ENCODE measurements around the gene LCN9.
"Not testable (repeated sequence)": the region's sequence is repeated elsewhere in the genome, so short reads cannot be mapped to it uniquely, and the experiment has no call there.

LCN9 gene

DNA sequence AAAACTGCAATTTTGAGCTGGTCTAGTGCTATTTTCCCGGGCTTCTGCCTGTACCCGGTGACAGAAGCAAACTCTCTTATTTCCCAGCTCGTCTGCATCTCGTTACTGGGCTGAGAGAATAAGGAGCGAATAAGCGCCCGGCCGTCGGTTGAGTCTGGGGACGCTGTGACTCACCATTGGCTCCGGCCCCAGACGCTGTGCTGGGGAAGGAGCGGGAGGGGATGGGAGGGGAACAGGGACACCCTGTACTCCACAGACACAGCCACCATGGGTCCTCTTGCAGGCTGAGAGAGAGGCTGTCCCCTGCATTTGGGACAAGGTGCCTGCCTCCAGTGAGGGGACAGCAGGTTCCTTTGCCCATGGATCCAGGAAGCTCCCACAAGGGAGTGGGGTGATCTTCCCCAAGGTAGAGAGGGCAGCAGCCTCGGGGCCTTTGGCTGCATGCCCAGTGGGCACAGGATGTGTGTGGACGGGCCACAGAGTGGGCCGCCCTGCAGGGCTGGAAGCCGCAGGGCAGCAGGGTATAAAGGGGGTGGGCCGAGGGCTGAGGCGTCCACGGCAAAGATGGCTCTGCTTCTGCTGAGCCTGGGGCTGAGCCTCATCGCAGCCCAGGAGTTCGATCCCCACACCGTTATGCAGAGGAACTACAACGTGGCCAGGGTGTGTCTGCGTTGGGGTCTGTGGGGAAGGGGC lies at the start of gene LCN9:
LCN9 (plus strand) TSS at position 552 of the 693 bp plus-strand sequence; CDS start at position 565, 13 bp downstream.
- DNase-seq, result no peak

DNA sequence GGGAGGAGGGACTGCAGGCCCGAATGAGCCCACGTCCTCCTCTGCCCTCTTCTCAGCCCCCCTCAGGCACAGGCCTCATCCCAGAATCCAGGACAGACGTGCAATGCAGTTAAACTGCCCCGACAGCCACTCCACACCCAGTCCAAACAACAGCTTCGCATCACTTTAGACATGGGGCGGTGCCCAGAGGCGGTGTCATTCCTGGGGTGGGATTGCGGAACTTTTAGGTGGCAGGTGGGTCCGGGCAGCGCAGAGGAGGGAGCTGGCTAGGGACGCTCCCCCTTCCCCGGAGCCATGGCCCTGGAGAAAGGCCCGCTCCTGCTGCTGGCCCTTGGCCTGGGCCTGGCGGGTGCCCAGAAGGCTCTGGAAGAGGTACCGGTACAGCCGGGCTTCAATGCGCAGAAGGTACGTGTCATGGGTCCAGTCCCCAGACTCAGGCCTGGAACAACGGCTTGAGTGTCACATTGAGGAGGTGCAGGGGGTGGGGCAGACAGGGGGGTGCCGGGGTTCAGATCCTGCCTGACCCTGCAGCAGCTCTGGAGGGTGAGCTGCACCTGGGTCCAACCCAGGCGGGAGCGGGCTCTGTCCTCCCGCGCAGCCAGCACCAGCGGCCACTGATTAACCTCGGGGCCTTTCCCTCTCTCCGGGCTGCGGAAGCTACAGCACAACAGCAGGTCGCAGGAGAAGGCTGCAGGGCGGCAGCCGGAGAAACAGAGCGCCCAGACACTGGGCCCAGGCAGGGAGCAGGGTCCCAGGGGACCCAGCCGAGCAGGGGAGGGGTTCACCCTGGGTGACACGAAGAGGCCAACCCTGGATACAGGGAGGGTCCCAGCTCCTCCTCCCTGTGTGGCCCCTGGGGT lies 48.9 kb upstream of the LCN9 start:
- DNase-seq, result no peak

GRCh38 chr9:135614821-135615665 lies 48.1 kb upstream of the LCN9 start:
- no peak for DNase-seq

GRCh38 chr9:135615666-135616618 lies 47.2 kb upstream of the LCN9 start:
- DNase-seq, result no peak

DNA sequence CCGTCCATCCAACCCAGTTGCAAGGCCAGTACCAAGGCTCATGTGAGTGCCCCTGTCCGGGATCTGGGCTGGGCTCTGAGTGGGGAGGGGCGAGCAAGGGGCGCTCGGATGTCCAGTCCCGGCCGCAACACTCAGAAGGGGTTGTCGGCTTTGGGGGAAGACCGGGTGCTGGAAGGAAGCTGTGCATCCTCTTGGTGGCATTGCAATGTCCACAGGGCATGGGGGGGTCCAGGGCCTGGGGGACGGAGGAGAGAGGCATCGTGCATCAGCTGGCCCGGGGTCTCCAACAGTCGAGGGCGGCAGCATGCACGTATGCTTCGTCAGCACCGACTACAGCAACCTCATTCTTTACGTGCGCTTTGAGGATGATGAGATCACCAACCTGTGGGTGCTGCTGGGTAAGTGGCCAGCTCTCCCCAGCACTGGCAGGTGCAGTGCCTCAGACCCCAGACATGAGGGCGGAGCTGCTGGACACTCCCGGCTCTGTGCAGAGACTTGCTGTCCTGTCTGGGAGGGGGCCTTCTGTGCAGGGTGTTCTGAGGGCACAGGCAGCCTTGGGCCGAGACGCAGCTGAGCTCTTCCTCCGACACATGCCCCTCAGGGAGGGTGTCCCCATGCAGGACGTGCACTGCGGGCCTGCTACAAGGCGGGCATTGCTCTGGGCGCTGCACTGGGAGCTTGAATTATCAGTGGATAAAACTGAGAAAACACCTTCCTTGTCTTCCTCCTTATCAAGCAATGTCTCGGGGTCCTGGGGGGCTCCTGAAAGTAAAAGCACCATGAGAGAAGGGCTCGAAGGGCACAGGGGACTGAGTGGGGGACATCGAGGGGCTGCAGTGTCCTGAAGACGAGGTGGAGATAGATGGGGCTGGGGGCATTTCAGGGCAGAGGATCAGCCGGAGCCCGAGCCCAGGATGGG lies 46.2 kb upstream of the LCN9 start:
- DNase-seq, result no peak

DNA sequence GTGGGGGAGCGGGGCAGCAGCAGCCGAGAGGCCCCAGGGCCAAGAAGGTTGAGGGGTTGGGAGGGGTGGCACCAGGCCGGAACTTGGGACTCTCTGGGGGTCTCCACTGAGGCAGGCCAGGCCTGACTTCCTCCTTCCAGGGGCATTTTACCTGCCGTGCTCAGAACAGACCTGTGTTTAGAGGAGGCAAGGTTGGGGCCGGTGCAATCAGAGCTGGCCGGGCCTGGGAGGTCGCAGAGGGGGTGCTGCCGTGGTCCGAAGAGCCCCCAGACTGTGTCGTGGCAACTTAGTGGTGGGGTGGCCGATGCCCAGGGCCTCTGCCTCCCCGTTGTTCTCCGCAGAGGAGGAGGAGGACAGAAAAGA lies 45.6 kb upstream of the LCN9 start:
- no peak for DNase-seq

DNA sequence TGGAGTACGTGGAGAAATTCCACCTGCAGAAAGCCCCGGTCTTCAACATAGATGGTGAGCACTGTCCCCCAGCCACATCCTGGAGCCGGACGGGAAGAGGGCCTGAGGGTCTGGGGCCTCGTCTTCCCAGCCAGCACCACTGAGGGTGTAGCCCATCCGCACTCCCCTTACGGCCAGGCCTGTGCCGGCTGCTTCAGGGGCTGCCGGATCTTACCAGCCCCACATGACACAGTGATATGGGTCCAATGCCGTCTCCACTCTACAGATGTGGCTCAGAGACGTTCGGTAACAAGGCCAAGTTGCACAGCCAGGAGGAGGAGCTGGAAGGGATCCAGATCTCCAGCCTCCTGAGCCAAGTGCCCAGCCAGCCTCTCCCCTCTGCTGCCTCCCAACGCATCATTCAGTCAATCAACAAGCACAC lies 45.1 kb upstream of the LCN9 start:
- no peak for DNase-seq

GRCh38 chr9:135618866-135619598 lies 44.1 kb upstream of the LCN9 start:
- no peak for DNase-seq

DNA sequence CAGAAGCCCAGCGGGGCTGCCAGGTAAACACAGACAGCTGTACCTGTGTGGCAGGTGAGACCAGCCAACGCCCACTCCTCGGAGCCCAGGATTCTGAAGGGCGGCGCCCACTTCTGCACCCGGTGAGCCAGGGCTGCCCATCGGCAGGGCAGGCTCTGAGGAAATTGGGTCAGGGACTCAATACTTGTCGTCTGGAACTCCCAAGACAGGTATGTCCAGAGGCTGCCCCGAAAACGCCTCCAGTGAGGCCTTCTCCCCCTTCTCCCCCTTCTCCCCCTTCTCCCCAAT lies 43.6 kb upstream of the LCN9 start:
- no peak for DNase-seq

DNA sequence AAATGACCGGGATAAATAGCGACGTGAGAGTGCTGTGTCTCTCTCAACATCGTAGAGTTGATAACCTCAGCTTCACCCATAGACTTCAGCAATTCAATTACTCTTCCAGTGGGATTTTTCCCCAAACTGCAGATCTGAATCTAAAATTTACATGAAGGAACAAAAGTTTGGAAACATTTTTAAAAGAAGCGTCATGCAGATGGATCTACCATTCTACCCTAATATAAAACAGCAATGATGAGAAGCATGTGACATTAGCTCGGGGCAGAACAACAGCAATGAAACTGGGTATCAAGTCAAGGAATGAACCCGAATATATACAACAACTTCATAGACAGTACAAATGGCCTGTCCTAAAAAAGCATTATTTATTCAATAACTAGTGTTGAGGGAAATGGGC lies 42.6 kb upstream of the LCN9 start:
- DNase-seq, result no peak

- DNase-seq, result no peak
Measured at GRCh38 chr9:135622415-135623020, 40.6 kb upstream of the LCN9 start.

GRCh38 chr9:135624282-135624681 lies 38.8 kb upstream of the LCN9 start:
- DNase-seq, result no peak

DNA sequence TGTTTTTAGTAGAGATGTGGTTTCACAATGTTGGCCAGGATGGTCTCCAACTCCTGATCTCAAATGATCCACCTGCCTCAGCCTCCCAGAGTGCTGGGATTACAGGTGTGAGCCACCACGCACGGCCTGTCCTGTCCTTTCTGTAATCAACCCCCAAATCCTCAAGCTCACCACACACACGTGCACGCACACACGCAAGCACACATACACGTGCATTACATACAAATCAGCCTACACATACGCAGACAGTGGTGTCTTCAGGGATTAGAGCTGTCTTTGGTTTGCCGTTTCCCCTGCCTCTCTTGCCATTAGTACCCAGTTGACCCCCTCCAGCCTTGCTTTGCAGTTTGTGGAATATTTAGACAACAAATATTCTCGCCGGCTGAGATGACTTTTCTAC lies 30.3 kb upstream of the LCN9 start:
- DNase-seq, result no peak

- not testable (repeated sequence) for DNase-seq
Measured at GRCh38 chr9:135636930-135637530, 26.1 kb upstream of the LCN9 start.

- DNase-seq, result no peak
Measured at GRCh38 chr9:135639196-135639595, 23.9 kb upstream of the LCN9 start, which contains the start of gene GLT6D1. Gene GLT6D1 (minus strand): TSS chr9:135639540. CDS start chr9:135639187, 353 bp downstream.

DNA sequence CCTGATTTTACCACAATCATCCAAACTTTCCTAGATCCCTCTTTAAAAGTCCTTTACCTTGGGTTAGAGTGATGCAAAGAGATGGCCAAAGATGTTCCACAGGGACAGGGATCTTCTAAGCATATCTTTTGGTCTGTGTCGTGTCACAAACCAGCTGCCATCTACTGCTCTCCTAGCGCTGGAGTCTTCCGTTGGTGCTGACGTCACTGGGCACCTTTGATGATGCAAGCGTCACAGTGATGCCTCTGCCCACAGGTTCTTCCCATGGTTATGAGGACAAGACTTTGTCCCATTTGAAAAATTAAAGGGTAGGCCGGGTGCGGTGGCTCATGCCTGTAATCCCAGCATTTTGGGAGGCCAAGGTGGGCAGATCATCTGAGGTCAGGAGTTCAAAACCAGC lies 22.1 kb upstream of the LCN9 start:
- no peak for DNase-seq

GRCh38 chr9:135641745-135642144 lies 21.4 kb upstream of the LCN9 start:
- DNase-seq, result no peak

DNA sequence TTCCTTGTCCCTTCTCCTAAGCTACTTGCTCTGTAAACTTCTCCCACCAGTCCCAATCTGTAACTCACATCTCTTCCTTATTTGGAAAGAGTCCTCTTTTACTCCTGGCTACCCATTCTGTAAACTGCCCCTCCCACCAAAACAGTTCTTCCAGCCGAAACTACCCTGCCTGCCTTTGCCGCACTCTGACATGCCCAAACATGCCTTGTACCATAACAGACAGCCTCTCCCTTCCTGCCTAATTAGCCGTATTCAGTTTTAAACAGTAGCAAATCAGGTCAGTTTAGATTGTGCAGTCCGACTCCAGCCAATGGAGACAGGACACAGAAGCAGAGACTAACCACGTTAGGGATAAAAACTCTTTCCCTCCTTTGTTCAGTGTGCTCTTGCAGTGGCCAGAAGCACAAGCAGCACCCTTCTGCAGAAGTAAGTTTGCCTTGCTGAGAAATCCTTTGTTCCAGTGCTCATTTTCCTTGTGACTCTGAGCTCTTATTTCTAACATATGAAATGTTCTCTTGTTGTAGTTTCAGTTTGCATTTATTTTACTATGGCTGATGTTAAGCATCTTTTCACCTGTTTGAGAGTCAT lies 18.4 kb upstream of the LCN9 start:
- DNase-seq, result no peak

DNA sequence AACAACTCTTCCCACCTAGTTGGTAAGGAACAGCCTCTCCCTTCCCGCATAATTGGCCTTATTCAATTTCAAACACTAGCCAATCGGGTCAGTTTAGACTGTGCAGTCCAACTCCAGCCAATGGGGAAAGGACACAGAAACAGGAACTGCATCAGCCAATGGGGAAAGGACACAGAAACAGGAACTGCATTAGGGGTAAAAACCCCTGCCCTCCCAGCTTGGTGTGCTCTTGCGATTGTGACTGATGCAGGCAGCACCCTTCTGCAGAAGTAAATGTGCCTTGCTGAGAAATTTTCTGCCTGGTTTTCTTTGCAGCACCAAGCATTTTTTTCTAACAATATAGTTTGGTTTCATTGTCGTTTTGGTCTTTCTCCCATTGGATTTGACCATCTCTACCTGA lies 15.2 kb upstream of the LCN9 start:
- no peak for DNase-seq

All from activated T-cell treated with anti-CD3 and anti-CD28 coated beads, Interleukin-2, amount 50 U/mL, for 48 hours (primary cell).